Upper lobe of left lung (tissue), 4 donors: ENCODE results near the gene C4orf50.

Experiments
- CTCF ChIP-seq, 6 experiments: fragments of 450-650 bp in 4 of 6; fragments of 200-600 bp in 2 of 6; sonication (generic) in 2 of 6; IDR thresholded peaks; one replicate each; pipeline ENCODE4 v1.5.1; 2016 to 2019; ENCODE audit warnings: antibody characterized with exemption in 6 of 6
- POLR2A ChIP-seq, 4 donors: fragments of 450-650 bp; IDR thresholded peaks; one replicate each; pipeline ENCODE4 v1.5.1; 2016 to 2017; ENCODE audit warnings: antibody characterized with exemption in 4 of 4, mild to moderate bottlenecking in 2 of 4
- POLR2AphosphoS5 ChIP-seq, 2 donors: sonication (generic); formaldehyde crosslinking; IDR thresholded peaks; one replicate each; pipeline ENCODE4 v1.5.1; 2017; ENCODE audit warnings: antibody characterized with exemption in 2 of 2

GRCh38 chr4:5954056-5954760, 64.0 kb downstream of the C4orf50 start:
- TF ChIP-seq CTCF (IDR thresholded peaks at IDR 0.05): no peak
- no peak for TF ChIP-seq POLR2AphosphoS5 (IDR thresholded peaks at IDR 0.05)
- no peak for TF ChIP-seq POLR2A (IDR thresholded peaks at IDR 0.05)
